Upper lobe of left lung (tissue), 6 donors: ENCODE results near the gene CNEP1R1. TPM values are rescaled to one million over a fixed set of nuclear protein-coding genes. Genes with fewer than 3 reads are reported as not detected.

Experiments used
- ATAC-seq, 2 donors: fragments of 200-7000 bp; cut with Tn5 transposase; one replicate each; pipeline ENCODE4 v1.9.1; 2022; ENCODE audit warnings: mild to moderate bottlenecking in 2 of 2, moderate library complexity in 2 of 2; ENCODE audit not compliant: low FRiP score in 2 of 2
- DNase-seq, 2 donors: peaks; one replicate each; pipeline ENCODE4 v3.0.0-alpha.2; 2019 to 2020
- H3K27ac ChIP-seq, 4 donors: fragments of 200-600 bp; sonication (generic); one replicate each; pipeline ENCODE4 v1.5.1; 2016 to 2019
- H3K27me3 ChIP-seq, 4 donors: fragments of 200-600 bp; sonication (generic); one replicate each; pipeline ENCODE4 v1.5.1; 2017 to 2019
- H3K36me3 ChIP-seq, 4 donors: fragments of 200-600 bp; sonication (generic); one replicate each; pipeline ENCODE4 v1.5.1; 2016 to 2019
- H3K4me1 ChIP-seq, 4 donors: fragments of 200-600 bp; sonication (generic); one replicate each; pipeline ENCODE4 v1.5.1; 2018 to 2019
- H3K4me3 ChIP-seq, 4 donors: fragments of 200-600 bp; sonication (generic); one replicate each; pipeline ENCODE4 v1.5.1; 2017 to 2019; ENCODE audit warnings: mild to moderate bottlenecking in 2 of 4, moderate library complexity in 1 of 4
- H3K9me3 ChIP-seq, 4 donors: fragments of 200-600 bp; sonication (generic); one replicate each; pipeline ENCODE4 v1.5.1; 2018 to 2019
- EP300 ChIP-seq, 4 donors: sonication (generic); formaldehyde crosslinking; IDR thresholded peaks; one replicate each; pipeline ENCODE4 v1.5.1; 2017; ENCODE audit warnings: antibody characterized with exemption in 4 of 4, control low read depth in 2 of 4
- POLR2A ChIP-seq, 4 donors: fragments of 450-650 bp; IDR thresholded peaks; one replicate each; pipeline ENCODE4 v1.5.1; 2016 to 2017; ENCODE audit warnings: antibody characterized with exemption in 4 of 4, mild to moderate bottlenecking in 2 of 4
- POLR2AphosphoS5 ChIP-seq, 2 donors: sonication (generic); formaldehyde crosslinking; IDR thresholded peaks; one replicate each; pipeline ENCODE4 v1.5.1; 2017; ENCODE audit warnings: antibody characterized with exemption in 2 of 2
- WGBS, 2 donors: methylation state at CpG; one replicate each; pipeline ENCODE4 v1.1.5; 2017 to 2018; 5-methylcytosine and 5-hydroxymethylcytosine counted together
- total RNA-seq, 6 donors: library from RNA; depleted of rRNA in 4 of 6; stranded (reverse); fragments of >200 nt in 4 of 6; gene quantifications; one replicate each; pipeline versions ENCODE4 v1.1.0 to v1.2.1, GENCODE V29; 2016 to 2021
- TF ChIP-seq, protein P1 (sequence below), 6 experiments: fragments of 450-650 bp in 4 of 6; fragments of 200-600 bp in 2 of 6; sonication (generic) in 2 of 6; IDR thresholded peaks; one replicate each; pipeline ENCODE4 v1.5.1; 2016 to 2019; ENCODE audit warnings: antibody characterized with exemption in 6 of 6
- donor health status: DM: no; HTN: no; CAD: no; lungs with moderate emphysema.
- donor health status: DM: no; HTN: yes; CAD: no; lungs with severe emphysema.

Gene CNEP1R1
- total RNA-seq, 6 donors from 2014 or later = 1.0 to 21.8 (median 15.4) TPM

DNA sequence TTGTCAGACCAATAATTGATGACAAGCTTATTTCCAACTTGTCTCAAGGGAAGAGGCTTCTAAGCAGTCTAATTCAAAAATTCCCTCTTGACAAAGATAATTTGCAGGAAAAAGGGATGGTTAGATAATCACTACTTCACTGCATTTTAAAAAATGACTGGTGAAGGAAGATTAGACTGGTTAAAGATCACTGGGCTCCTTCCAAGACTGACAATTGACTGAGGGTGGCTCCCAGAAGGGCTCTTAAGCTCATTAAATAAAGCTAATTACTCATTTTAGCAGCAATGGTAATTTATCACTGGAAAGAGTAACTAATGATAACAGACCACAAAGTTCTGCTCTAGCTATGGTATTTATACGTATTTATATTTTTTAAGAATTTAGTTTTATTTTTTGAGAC, 36.3 kb downstream of the CNEP1R1 start:
- Histone ChIP-seq H3K27me3 (no peaks in the 10 kb centered on the region), H3K4me3 (no peak overlapping the region), H3K9me3 (peaks cover 4 to 9% (median 5%) of the 10 kb centered on the region in 4 donors), H3K4me1 (peaks cover 0 to 5% (median 1%) of the 10 kb centered on the region in 4 donors), H3K36me3 (no peaks in the 10 kb centered on the region), H3K27ac (no peak overlapping the region)
- WGBS, 2 donors = 0 to 97% methylated on average over 1 of the region's 1 CpG
- no peak for TF ChIP-seq EP300 (IDR thresholded peaks at IDR 0.05)
- TF ChIP-seq POLR2A (IDR thresholded peaks at IDR 0.05) = no peak
- ATAC-seq = no peak
- DNase-seq = no peak

DNA sequence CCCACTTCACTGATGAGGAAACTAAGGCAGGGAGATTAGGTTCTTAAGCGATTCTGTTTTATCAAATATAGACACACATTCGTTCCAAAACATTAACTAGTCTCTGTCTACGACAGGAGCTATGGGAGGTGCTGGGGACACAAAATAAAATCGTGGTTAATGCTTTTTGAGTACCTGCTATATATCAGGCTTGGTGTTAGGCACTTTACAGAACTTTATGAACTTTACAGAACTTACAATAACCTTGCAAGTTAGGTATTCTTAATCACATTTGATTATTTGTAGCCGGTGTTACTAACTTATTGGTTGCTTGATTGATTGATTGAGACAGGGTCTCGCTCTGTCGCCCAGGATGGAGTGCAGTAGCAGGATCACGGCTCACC, 40.2 kb downstream of the CNEP1R1 start:
- H3K4me3 ChIP-seq = peak overlapping the region in 3 of 4 donors; percentile 90 to 99 (median 99)
- TF ChIP-seq, protein P1, sequence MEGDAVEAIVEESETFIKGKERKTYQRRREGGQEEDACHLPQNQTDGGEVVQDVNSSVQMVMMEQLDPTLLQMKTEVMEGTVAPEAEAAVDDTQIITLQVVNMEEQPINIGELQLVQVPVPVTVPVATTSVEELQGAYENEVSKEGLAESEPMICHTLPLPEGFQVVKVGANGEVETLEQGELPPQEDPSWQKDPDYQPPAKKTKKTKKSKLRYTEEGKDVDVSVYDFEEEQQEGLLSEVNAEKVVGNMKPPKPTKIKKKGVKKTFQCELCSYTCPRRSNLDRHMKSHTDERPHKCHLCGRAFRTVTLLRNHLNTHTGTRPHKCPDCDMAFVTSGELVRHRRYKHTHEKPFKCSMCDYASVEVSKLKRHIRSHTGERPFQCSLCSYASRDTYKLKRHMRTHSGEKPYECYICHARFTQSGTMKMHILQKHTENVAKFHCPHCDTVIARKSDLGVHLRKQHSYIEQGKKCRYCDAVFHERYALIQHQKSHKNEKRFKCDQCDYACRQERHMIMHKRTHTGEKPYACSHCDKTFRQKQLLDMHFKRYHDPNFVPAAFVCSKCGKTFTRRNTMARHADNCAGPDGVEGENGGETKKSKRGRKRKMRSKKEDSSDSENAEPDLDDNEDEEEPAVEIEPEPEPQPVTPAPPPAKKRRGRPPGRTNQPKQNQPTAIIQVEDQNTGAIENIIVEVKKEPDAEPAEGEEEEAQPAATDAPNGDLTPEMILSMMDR (IDR thresholded peaks at IDR 0.05) = no peak
- TF ChIP-seq POLR2AphosphoS5 (IDR thresholded peaks at IDR 0.05) (no peak), POLR2A (IDR thresholded peaks at IDR 0.05) (no peak), EP300 (IDR thresholded peaks at IDR 0.05) (no peak)
- peak overlapping the region; percentile 91 to 98 (median 94) for H3K27ac ChIP-seq
- H3K36me3 ChIP-seq = peaks cover 0 to 12% (median 7%) of the 10 kb centered on the region in 4 donors
- H3K27me3 ChIP-seq = no peaks in the 10 kb centered on the region
- H3K9me3 ChIP-seq = no peaks in the 10 kb centered on the region
- ATAC-seq (no peak), DNase-seq (no peak)
- H3K4me1 ChIP-seq = peaks cover 21 to 27% (median 22%) of the 10 kb centered on the region in 4 donors
- WGBS, 2 donors = 83 to 86% methylated on average over 8 of the region's 8 CpGs

DNA sequence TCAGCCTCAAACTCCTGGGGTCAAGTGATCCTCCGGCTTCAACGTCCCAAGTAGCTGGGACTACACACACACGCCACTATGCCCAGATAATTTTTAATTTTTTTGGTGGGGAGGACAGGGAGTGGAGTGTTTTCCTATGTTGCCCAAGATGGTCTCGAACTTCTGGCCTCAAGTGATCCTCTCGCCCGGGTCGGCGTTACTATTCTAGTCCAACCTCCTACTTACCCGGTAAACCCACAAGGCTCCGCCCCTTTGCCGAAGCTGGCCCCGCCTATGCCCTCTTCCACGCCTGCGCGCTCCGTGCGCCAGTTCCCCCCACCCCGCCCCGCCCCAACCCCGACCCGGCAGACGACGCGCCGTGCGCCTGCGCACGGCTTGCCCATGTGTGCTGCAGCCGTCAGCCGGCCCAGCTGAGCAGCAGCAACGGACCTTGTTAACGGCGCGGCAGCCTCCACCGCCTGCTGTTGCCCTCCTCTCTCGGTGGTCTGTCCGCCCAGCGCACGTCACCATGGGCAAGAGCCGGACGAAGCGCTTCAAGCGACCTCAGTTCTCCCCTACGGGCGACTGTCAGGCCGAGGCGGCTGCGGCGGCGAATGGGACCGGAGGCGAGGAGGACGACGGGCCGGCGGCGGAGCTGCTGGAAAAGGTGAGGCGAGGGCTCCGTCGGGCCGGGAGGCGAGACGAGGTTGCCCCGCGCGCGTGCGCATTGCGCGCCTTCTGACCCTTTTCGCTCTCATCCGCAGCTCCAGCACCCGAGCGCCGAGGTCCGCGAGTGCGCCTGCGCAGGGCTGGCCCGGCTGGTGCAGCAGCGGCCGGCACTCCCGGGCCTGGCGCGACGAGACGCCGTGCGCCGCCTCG, 40.8 kb downstream of the CNEP1R1 start, which contains the start of gene HEATR3:
TSS of gene HEATR3 (plus strand) at position 347 of the 858 bp plus-strand sequence. CDS start at position 509, 162 bp downstream.
- peak within 1 kb of the TSS; percentile 91 to 98 (median 94) for H3K27ac ChIP-seq
- no peaks in the 10 kb centered on the region for H3K27me3 ChIP-seq

DNA sequence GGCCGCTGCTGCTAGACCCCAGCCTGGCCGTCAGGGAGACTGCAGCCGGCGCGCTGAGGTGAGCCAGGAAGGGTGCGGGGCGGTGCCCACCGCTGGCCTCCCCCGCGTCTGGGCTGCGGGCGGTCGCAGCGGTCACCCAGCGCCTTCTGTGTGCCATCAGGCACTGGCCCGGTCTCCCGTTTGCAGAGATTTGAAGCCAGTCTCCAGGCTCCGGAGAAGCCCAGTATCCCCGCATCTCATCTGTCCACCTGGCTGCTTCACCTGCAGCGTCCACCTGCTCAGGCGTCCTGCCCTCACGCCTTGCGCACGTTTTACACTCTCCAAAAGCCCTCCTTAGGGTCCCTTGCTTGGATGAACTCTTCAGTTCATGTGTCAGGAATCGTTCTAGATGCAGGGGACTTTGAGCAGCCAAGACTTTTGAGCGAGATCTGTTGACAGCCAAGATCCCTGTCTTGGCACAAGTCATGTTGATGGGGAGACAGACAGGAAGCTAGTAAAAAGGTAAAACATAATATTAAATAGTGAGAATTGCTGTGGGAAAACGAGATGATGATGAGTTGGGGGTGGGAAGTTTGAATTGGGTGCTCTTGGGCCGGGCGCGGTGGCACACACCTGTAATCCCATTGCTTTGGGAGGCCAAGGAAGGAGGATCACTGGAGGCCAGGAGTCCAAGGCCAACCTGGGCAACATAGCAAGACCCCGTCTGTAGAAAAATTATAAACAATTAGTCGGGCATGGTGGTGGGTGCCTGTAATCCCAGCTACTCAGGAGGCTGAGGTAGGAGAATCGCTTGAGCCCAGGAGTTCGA, 41.7 kb downstream of the CNEP1R1 start:
- no peak for ATAC-seq
- Histone ChIP-seq H3K4me1 (peaks cover 21 to 27% (median 23%) of the 10 kb centered on the region in 4 donors), H3K27me3 (no peaks in the 10 kb centered on the region), H3K4me3 (peak overlapping the region; percentile 90 to 99 (median 98)), H3K9me3 (no peaks in the 10 kb centered on the region), H3K36me3 (peaks cover 0 to 21% (median 15%) of the 10 kb centered on the region in 4 donors), H3K27ac (peak overlapping the region; percentile 91 to 98 (median 94))
- DNase-seq = no peak
- TF ChIP-seq, protein P1 (IDR thresholded peaks at IDR 0.05) = peak in 1 of 6 experiments; percentile 66
- TF ChIP-seq POLR2AphosphoS5 (IDR thresholded peaks at IDR 0.05) (no peak), POLR2A (IDR thresholded peaks at IDR 0.05) (peak in 1 of 4 donors; percentile 25), EP300 (IDR thresholded peaks at IDR 0.05) (no peak)
- whole genome bisulfite sequencing, 2 donors = 32 to 56% methylated on average over 15 to 27 of the region's 34 CpGs

More for the DNA sequence above, 40.8 kb downstream of the CNEP1R1 start, which contains the start of gene HEATR3:
- DNase-seq (peak; percentile 94 to 99), ATAC-seq (peak; percentile 95 to 97)
- Histone ChIP-seq H3K9me3 (no peaks in the 10 kb centered on the region), H3K4me3 (peak within 1 kb of the TSS; percentile 90 to 99 (median 98)), H3K36me3 (peaks cover 0 to 18% (median 13%) of the 10 kb centered on the region in 4 donors), H3K4me1 (peaks cover 21 to 27% (median 23%) of the 10 kb centered on the region in 4 donors)
- TF ChIP-seq EP300 (IDR thresholded peaks at IDR 0.05) (no peak), POLR2A (IDR thresholded peaks at IDR 0.05) (peak in 2 of 4 donors; percentile 40 to 72), POLR2AphosphoS5 (IDR thresholded peaks at IDR 0.05) (peak; percentile 49 to 64)
- TF ChIP-seq, protein P1 (IDR thresholded peaks at IDR 0.05) = peak in 2 of 6 experiments; percentile 37 to 52
- 5 to 10% methylated on average over 19 to 45 of the region's 91 CpGs for WGBS, 2 donors
